Measurements from ENCODE around the gene CLUH. TPM values are rescaled to one million over a fixed set of nuclear protein-coding genes. Genes with fewer than 3 reads are reported as not detected.

The CLUH gene
- polyA plus RNA-seq, 2 of the 4 experiments (the other 2 are of a cell fraction): 23.6 to 93.1 TPM

GRCh38 chr17:2691965-2692780, 19.4 kb downstream of the CLUH start:
- ATAC-seq: no peak
- no peak for TF ChIP-seq EHF (CRISPR knock-in tag; IDR thresholded peaks at IDR 0.05)
- TF ChIP-seq MAFK (IDR thresholded peaks at IDR 0.05; ENCODE audit: partially characterized antibody): no peak
- TF ChIP-seq ZSCAN20 (CRISPR knock-in tag; IDR thresholded peaks at IDR 0.05): no peak
- no peak for TF ChIP-seq BHLHE40 (IDR thresholded peaks at IDR 0.05; ENCODE audit: low read depth, low read length)
- no peak for TF ChIP-seq RNF2 (IDR thresholded peaks at IDR 0.05; ENCODE audit: borderline replicate concordance, low read depth)
- TF ChIP-seq, protein P1, sequence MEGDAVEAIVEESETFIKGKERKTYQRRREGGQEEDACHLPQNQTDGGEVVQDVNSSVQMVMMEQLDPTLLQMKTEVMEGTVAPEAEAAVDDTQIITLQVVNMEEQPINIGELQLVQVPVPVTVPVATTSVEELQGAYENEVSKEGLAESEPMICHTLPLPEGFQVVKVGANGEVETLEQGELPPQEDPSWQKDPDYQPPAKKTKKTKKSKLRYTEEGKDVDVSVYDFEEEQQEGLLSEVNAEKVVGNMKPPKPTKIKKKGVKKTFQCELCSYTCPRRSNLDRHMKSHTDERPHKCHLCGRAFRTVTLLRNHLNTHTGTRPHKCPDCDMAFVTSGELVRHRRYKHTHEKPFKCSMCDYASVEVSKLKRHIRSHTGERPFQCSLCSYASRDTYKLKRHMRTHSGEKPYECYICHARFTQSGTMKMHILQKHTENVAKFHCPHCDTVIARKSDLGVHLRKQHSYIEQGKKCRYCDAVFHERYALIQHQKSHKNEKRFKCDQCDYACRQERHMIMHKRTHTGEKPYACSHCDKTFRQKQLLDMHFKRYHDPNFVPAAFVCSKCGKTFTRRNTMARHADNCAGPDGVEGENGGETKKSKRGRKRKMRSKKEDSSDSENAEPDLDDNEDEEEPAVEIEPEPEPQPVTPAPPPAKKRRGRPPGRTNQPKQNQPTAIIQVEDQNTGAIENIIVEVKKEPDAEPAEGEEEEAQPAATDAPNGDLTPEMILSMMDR (IDR thresholded peaks at IDR 0.05): no peak
- no peak for TF ChIP-seq HOXB5 (CRISPR knock-in tag; IDR thresholded peaks at IDR 0.05)
- no peak for TF ChIP-seq CBX2 (IDR thresholded peaks at IDR 0.05; ENCODE audit: borderline replicate concordance, low read depth)
- no peak for TF ChIP-seq BCL3 (IDR thresholded peaks at IDR 0.05)
- TF ChIP-seq HOXB13 (CRISPR knock-in tag; IDR thresholded peaks at IDR 0.05; ENCODE audit: low read depth): no peak
- no peak for TF ChIP-seq NPAS2 (CRISPR knock-in tag; IDR thresholded peaks at IDR 0.05; ENCODE audit: borderline replicate concordance)
- TF ChIP-seq, protein P2, sequence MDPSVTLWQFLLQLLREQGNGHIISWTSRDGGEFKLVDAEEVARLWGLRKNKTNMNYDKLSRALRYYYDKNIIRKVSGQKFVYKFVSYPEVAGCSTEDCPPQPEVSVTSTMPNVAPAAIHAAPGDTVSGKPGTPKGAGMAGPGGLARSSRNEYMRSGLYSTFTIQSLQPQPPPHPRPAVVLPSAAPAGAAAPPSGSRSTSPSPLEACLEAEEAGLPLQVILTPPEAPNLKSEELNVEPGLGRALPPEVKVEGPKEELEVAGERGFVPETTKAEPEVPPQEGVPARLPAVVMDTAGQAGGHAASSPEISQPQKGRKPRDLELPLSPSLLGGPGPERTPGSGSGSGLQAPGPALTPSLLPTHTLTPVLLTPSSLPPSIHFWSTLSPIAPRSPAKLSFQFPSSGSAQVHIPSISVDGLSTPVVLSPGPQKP (IDR thresholded peaks at IDR 0.05; ENCODE audit: low read depth, low read length): no peak
- TF ChIP-seq MAZ (IDR thresholded peaks at IDR 0.05; ENCODE audit: borderline replicate concordance, low read depth, low read length): no peak
- no peak for TF ChIP-seq GATA3 (IDR thresholded peaks at IDR 0.05; ENCODE audit: borderline replicate concordance)
- TF ChIP-seq POLR2A (IDR thresholded peaks at IDR 0.05; ENCODE audit: low read length): no peak
- TF ChIP-seq SMC3 (IDR thresholded peaks at IDR 0.05): no peak
- ChIA-PET CTCF (interaction anchor here (1.6 kb wide), 1 partner anchor 309 kb away, joined by 3 read pairs; no protein-coding TSS in a partner anchor), POLR2A (no interaction called here)
- Histone ChIP-seq H3K4me1 (no peaks in the 10 kb centered on the region), H3K9me3 (no peaks in the 10 kb centered on the region), H3K27ac (no peak overlapping the region), H3K4me3 (no peak overlapping the region), H3K4me2 (no peak overlapping the region)
- WGBS (ENCODE audit: missing lambda C conversion rate): 95% methylated on average over 57 of the region's 71 CpGs
- DNase-seq (ENCODE audit: low read depth in 1 of 2, low spot score in 1 of 2): no peak
- FAIRE-seq: no peak

- ATAC-seq (no peak), DNase-seq (ENCODE audit: low read depth in 1 of 2, low spot score in 1 of 2) (no peak), FAIRE-seq (no peak)
- ChIA-PET POLR2A (no interaction called here), CTCF (no interaction called here)
- Histone ChIP-seq H3K4me1 (no peaks in the 10 kb centered on the region), H3K4me2 (no peak overlapping the region), H3K9me3 (no peaks in the 10 kb centered on the region), H3K4me3 (no peak overlapping the region), H3K27ac (no peak overlapping the region)
- 95% methylated on average over 62 of the region's 62 CpGs for WGBS (ENCODE audit: missing lambda C conversion rate)
- TF ChIP-seq HEYL (CRISPR knock-in tag; IDR thresholded peaks at IDR 0.05) (no peak), FOSL2 (IDR thresholded peaks at IDR 0.05) (no peak), FOSL2 (CRISPR knock-in tag; IDR thresholded peaks at IDR 0.05) (no peak), ZC3H11A (IDR thresholded peaks at IDR 0.05) (no peak), ESRRA (IDR thresholded peaks at IDR 0.05; ENCODE audit: borderline replicate concordance, low read length) (no peak), HOXA7 (CRISPR knock-in tag; IDR thresholded peaks at IDR 0.05) (no peak), JUN (IDR thresholded peaks at IDR 0.05) (0 out of 5 replicates have a peak, but pooled peaks of 1 of the 2 experiments have one; percentile 16), USF2 (IDR thresholded peaks at IDR 0.05) (no peak)
- TF ChIP-seq, protein P2 (IDR thresholded peaks at IDR 0.05; ENCODE audit: low read depth, low read length): no peak
Measured at GRCh38 chr17:2691069-2691871, 20.3 kb downstream of the CLUH start.

Measured in A549 (cell line).